Activated T-cell treated with anti-CD3 and anti-CD28 coated beads for 24 hours (primary cell): ENCODE measurements around the gene NECTIN4.
"Not testable (repeated sequence)": the region's sequence is repeated elsewhere in the genome, so short reads cannot be mapped to it uniquely, and the experiment has no call there.

Experiments used
- DNase-seq: peaks from one replicate; pipeline ENCODE4 v3.0.0-alpha.2; 2020; ENCODE audit warnings: low read depth

NECTIN4 gene

DNA sequence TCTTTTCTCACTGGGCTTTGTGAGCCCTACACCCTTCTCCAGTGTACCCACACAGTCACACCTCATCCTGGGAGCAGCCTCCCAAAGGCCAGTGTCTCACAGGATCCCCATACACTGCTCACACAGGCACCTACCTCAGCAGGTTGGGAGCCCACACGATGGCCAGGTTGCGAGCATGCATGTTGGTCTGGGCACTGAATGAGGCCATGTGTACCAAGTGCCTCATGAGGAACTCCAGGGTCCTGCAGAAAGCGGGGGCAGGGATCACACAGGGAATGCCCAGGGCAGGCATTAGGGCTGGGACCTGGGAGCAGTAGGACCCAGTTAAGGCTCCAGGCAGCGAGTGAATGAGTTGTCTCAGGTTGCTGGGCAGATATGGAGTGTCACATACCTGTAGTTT, 35.1 kb downstream of the NECTIN4 start:
- DNase-seq, result no peak

GRCh38 chr1:161052899-161053298, 36.5 kb downstream of the NECTIN4 start:
- no peak for DNase-seq

GRCh38 chr1:161051219-161051618, 38.1 kb downstream of the NECTIN4 start:
- no peak for DNase-seq

DNA sequence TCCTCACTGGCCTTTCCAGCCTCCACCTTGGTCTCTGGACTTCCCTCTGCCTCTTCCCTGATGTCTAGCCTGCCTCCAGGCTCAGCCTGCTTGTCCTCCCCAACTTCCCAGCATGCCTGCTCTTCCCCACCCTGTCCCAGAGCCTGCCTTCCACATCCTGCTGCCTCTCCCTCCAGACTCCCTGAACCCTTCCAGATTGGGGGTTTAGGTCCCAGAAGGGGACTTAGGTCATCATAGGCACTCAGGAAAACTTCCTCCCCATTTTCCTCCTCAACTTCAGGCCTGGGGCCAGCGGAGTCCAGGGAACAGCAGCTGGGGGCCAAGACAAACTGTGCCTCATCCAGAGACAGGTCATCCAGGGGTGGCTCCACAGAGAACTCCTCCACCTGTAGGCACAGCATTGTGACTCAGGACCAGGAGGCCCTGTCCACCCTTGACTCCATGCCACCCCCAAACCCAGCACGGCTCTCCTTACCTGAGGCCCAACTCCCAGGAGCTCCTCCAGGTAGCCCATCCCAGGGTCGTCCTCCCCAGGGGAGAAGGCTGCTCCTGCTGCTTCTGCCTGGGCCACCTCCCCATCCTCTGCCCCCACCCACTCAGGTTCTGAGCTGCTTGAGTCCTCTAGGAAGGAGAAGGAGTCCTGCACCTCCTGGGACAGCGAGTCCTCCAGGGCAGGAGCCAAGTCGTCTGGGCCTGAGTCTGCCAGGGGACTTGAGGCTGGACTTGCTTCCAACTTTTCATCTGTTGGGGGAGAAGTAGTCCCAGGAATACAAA, 40.2 kb downstream of the NECTIN4 start:
- no peak for DNase-seq

- DNase-seq, result no peak
Measured at GRCh38 chr1:161047436-161048420, 41.6 kb downstream of the NECTIN4 start.

- no peak for DNase-seq
Measured at GRCh38 chr1:161046605-161047228, 42.6 kb downstream of the NECTIN4 start.

DNA sequence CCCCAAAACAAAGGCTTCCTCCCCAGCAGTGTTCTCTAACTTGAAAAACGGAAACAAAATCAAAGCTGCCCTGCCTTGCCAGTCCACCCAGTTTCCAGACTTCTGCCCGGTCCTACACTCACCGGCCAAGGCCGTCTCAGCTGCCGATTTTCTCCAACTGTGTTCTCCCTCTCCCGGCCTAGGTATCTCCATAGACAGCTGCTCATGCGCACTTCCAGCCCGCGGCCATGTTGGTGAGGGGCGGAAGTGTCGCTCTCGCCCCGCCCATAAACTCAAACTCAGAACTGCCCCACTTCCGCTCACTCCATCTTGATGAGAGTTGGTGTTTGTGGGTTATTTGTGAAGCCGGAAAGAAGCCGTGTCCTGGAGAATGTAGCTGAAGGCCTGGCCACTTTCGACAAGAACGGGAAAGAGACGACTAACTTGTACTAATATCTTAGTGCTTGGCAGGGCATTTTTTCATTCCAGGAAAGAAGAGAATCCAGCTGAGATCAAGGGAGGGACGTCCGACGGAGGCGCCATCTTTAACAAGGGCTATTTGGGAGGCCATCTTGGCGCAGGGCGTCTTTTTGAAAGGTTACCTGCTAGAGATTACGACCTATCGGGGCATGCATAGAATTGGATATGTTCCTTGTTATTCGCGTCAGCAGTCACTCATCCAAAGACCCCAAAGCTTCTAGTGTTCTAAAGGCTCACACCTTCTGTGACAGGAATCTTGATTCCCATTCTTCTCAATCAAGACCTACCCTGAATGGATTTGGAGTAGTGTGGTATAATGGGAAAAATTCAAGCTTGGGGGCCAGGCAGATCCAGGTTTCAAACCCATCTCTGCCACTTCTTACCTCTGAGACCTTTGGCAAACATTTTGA, 43.4 kb downstream of the NECTIN4 start, which contains the start of gene USF1:
Gene USF1 (minus strand): TSS at position 242 of the 869 bp plus-strand sequence. CDS start 2,702 bp downstream, outside the sequence.
- peak; percentile 90 for DNase-seq

GRCh38 chr1:161044908-161045735, 44.2 kb downstream of the NECTIN4 start:
- DNase-seq, result peak; percentile 47

DNA sequence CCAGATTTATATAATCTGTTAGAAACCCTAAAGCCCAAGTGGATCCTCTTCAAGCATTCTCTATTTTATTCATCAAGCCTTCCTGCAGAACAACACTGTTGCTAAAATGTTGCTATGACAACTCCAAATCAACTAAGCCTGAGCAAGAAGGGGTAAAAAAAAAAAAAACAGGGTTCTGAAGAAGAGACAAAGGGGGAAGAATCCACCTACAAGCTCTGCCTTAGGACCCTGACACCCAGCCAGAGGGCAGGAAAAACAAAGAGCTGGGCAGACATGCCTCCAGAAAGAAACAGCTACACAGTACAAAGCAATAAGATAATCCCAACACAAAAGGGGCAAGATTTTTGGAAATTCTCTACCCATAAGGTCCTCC, 44.8 kb downstream of the NECTIN4 start:
- no peak for DNase-seq

GRCh38 chr1:161039546-161039945, 49.8 kb downstream of the NECTIN4 start:
- DNase-seq, result no peak

DNA sequence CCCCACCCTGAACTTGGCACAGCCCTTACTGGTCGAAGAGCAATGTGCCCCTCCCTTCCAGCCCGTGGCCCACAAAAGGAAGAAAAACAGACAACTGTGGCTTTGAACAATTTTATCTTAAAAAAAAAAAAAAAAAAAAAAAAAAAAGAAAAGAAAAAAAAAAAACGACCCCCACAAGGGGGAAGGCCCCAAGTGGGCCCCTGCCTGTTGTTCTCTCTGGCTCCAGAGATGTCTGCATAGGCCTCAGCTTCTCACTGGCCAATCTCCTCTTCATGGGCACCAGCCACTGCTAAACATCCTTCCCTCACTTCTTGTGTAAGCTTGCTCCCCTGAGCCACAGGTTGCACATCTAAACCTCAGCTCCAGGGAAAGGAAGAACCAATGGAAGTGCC, 50.2 kb downstream of the NECTIN4 start:
- no peak for DNase-seq

GRCh38 chr1:161038523-161039153, 50.7 kb downstream of the NECTIN4 start, which contains the start of gene TSTD1:
TSS of gene TSTD1 (minus strand) at chr1:161038964. CDS start at chr1:161038889, 75 bp downstream.
- peak; percentile 78 for DNase-seq

DNA sequence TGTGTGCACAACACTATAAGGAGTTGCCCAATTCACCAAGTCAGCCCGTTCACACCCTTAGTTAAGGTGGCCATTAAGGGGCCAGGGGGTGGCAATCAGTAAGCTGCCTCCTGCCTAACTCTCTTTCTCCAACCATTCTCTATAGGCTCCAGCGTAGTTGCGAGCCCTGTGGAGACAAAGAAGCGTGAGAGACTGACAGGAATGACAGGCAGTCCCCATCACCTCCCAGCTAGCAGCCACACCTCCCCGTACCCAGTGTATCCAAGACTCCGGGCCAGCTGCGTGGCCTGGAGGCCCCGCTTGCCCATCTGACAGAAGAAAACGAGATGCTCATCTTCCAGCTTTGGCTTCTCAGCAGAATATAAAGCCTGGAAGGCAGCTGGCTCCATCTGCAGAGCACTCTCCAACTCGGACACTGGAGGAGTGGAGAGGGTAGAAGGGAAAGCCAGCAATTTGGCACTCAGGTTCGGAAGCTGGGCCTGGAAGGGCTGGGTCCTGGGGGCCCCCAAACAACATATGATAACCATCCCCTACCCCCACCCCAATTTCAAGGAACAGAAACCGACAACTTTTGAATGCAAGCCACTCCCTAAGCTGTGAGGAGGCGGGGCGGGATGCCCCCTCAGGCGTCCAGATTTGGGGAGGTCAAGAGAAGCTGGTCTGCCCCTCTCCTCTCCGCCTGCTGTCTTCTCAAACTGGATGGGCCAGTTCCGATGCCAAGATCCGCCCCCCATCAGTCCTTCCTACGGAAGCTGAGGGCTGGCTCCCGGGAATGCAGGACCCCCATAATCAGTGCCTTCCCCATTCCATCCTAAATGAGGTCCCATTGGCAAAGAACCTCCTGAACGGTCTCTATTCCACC, 51.5 kb downstream of the NECTIN4 start:
- no peak for DNase-seq

GRCh38 chr1:161033751-161034150, 55.6 kb downstream of the NECTIN4 start:
- no peak for DNase-seq

DNA sequence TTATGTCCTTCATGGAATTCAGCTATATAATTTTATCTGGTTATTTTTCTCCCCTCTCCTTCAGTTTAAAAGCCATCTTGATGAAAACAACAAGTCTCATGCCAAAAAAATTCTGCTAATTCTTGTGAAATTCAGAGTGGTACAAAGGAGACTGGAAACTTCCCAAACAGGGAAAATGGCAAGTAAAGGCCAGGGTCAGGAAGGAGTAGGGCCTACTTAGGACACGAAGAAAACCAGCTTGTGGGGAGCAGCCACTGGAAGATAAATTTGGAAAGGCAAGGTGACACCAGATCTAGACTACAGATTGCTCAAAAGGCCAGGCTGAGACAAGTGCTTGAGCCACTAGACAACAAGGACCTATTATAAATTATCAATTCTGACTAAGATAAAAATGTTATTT, 56.9 kb downstream of the NECTIN4 start:
- no peak for DNase-seq

DNA sequence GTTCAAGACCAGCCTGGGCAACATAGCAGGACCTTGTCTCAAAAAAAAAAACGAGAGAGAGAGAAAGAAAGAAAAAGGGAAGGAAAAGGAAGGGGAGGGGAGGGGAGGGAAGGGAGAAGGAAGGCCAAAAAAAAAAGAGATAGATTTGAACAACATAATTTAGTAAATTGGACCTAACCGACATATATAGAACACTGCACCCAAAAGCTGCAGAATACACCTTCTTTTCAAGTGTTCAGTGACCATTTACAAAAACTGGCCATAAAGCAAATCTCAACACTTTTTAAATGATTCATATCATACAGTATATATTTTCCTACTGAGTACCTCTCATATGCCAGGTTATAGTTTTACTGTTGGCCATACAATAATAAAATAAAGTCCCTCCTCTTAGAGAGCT, 57.5 kb downstream of the NECTIN4 start:
- DNase-seq, result no peak

DNA sequence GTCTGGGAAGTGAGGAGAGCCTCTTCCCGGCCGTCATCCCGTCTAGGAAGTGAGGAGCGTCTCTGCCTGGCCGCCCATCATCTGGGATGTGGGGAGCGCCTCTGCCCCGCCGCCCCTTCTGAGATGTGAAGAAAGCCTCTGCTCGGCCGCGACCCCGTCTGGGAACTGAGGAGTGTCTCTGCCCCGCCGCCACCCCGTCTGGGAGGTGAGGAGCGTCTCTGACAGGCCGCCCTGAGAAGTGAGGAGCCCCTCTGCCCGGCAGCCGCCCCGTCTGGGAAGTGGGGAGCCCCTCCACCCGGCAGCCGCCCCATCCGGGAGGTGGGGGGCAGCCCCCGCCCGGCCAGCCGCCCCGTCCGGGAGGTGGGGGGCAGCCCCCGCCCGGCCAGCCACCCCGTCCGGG, 59.9 kb downstream of the NECTIN4 start:
- not testable (repeated sequence) for DNase-seq

GRCh38 chr1:161026954-161027353, 62.4 kb downstream of the NECTIN4 start:
- peak; percentile 20 for DNase-seq

DNA sequence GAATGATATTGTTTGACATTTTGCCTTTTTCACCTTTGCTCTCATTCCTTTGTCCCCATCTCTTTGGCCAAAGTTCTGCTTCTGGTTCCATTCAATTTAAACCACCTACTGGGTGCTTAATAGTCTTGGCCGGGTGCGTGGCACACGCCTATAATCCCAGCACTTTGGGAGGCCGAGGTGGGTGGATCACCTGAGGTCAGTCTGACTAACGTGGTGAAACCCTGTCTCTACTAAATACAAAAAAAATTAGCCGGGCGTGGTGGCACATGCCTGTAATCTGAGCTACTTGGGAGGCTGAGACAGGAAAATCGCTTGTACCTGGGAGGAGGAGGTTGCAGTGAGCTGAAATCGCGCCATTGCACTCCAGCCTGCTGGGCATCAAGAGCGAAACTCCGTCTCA, 66.9 kb downstream of the NECTIN4 start:
- DNase-seq, result not testable (repeated sequence)
